HG02571 (cell line): Measurements from ENCODE around the gene CNTFR.

Experiments
- ATAC-seq: cut with Tn5 transposase; IDR thresholded peaks from one replicate; pipeline ENCODE4 v1.9.1; 2021; ENCODE audit warnings: mild to moderate bottlenecking, moderate library complexity; ENCODE audit not compliant: unreplicated experiment

The CNTFR gene

DNA sequence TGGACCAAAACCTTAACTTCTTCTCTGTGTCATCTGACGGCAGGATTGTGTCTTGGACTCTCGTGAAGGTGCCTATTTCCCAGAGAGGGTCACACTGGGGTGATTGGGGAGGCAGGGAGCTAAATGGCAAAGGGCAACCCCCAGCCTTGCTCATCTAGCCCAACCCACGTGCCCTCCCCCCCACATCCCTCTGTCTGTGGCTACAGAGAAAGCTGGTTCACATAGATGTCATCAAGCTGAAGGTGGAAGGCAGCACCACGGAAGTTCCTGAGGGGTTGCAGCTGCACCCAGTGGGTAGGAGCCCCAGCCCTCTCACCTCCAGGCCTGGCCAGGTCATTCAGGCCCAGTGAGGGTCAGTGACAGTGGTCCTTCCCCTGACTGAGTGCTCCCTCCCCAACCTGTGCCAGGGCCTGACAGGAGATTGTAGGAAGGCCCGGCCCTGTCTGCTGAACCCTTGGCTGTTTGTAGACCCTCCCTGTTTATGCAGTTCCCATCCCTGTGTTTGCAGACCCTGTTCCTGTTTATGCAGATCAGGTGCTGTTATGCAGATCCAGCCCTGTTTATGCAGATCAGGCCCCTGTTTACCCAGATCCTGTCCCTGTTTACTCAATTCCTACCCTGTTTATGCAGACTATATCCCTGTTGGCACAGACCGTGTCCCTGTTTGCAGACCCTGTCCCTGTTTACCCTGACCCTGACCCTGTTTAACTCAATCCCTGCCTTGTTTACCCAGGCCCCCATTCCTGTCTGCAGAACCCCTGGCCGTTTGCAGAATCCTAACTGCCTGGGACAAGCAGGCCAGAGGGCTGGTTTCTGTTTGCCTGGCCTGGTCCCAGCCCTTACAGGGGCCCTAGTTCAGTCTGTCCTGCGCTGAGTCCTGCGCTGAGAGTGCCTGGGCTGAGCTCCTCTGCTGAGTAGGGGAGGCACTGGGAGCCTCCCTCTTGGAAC, 77.1 kb downstream of the CNTFR start:
- no peak for ATAC-seq

DNA sequence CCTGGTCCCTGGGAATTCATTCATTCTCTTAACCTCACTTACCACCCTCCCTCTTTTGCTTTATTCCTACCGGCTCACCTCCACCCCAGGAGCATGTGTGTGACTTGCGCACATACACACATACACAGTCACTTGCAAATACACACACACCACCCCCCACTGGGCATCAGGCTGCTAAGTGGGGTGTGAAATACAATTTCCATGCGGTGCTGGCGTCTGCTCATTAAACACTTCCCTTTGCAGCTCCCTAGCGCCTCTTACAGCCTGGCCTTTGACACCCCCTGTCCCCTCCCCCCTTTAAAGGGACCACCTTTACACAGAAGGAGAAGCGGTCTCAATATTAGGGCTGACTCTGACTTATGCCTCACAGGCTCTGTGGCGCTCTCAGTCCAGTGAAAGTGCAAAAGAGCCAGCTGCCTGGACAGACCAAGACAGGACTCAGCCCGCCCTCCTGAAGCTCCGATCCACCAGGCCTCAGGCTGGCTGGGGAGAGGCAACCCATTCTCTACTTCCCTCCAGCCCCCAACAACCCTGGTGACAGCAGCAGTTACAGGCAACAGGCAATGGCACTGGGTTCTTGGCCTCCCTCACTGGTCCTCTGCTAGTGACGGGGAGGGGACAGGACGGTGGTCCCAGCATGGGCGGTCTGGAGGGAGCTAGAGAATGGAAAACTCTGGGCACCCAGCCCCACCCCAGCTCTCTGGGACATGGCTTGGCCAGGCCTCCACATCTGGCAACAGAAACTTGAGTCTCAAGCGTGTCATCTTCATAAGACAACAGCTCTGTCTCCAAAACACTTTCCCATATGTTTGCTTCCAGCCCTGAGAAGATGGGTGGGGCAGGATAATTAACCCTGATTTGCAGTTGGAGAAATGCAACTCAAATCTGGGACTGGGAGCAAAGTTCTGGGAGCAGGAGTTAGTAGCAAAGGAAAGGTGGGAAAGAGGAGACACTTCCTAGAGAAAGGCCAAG, 78.7 kb downstream of the CNTFR start:
- ATAC-seq, result no peak

DNA sequence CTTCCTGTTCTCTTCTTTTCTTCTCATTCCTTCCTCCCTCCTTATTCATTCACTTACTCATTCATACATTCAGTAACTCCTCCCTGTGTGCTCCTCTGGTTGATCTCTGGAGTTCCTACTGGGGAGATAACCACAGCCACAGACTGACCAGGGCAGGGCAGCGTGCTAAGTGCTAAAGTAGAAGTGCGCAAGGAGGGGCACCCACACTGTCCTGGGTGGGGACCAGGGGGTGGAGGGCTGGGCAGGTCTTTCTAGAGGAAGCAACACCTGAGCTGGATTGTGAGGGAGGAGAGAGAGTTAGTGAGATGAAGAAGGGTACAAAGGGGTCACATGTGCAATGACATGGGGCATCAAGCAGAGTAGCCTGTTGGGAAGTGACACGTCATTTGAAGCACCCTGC, 80.6 kb downstream of the CNTFR start:
- no peak for ATAC-seq

DNA sequence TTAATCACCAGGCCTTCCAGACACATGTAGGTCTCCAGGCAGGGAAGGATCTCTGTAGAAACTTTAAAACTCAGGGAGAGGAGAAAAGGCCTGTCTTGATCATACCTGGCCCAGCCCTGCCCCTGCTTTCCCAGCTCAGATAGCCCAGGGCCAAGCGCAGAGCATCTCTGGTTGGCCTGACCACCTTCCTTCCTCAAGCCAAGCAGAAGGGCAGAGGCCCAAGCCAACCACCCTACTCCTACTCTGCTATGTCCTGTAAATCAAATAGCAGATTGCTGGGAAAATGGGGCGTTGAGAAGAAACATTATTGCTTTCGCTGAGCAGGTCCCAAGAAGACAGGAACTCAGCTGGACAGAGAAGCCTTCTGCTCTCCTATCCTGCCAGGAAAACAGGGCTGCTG, 81.1 kb downstream of the CNTFR start:
- no peak for ATAC-seq

DNA sequence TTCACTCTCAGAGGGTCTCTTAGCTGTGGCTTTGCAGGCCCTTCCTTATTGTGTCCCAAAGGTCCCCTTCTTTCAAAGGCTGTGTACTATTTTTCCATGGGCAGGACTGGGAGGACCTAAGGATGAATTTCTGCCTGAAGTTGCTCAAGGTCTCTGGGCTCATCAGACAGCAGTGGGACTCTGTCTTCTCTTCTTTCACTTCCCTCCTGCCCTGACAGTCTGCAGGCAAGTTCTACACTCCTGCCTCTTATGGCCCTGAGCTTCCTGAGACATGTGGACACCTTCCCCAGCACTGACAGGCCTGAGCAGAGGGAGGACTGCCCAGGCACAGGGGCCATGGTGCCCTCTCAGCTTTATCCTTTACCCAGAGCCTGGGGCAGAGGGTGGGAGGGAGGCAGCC, 81.6 kb downstream of the CNTFR start:
- no peak for ATAC-seq

DNA sequence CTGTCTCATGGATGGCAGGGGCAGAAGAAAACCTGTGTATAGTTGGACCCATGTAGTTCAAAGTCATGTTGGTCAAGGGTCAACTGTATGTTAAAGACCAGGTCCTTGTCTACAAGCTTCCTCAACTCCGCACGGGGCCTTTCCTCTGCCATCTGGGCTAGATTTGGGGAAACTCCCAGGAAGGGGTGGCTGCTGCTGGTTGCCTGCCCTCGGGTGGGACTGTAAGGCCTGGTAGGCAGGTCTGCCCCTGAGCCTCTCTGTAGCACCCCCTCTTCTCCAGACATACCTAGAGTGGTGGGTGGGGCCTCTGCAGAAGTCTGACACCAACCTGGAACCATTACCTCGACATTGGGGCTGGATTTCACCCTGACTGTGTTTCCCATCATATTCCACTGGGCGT, 82.0 kb downstream of the CNTFR start:
- no peak for ATAC-seq

DNA sequence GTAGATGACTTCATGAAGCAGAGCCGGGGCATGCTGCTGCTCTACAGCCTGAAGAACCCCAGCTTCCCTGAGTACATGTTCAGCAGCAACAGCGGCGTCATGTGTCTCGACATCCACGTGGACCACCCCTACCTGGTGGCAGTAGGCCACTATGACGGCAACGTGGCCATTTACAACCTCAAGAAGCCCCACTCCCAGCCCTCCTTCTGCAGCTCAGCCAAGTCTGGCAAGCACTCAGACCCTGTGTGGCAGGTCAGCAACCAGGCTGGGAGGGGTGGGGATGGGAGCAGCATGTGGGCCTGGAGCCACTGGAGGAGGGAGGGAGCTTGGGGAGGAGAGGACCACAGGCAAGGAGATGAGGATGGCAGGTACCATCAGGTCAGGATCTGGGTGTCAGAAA, 82.9 kb downstream of the CNTFR start:
- ATAC-seq, result no peak

DNA sequence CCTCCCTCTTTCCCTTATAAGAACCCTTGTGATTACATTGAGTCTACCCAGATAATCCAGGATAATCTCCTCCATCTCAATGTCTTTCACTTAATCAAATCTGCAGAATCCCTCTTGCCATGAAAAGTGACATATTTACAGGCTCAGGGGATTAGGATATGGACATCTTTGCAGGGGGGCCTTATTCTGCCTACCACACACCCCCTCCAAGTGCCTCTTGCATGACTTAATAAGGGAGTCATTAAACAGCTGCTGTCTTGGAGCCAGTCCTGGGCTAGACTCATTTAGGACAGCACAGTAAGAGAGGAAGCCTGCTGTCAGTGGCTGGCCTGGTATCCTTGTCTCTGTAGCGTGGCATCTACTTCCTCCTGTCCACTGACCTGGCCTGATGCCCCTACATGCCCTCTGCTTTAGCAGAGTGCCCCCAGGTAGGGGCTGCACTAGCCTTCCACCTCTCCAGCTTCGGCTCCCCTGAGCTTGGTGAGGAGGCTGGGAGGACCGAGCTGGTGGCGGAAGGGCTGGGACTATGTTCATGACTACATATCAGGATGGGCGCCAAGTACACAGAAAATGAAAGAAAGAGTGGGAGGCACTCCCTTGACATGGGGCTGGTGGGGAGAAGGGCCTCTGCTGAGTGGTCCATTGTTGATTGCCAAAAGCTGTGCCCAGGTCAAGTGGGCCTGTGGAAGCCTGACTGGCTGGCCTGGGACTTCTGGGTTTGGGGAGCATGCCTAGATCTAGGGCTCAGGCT, 84.0 kb downstream of the CNTFR start:
- no peak for ATAC-seq

DNA sequence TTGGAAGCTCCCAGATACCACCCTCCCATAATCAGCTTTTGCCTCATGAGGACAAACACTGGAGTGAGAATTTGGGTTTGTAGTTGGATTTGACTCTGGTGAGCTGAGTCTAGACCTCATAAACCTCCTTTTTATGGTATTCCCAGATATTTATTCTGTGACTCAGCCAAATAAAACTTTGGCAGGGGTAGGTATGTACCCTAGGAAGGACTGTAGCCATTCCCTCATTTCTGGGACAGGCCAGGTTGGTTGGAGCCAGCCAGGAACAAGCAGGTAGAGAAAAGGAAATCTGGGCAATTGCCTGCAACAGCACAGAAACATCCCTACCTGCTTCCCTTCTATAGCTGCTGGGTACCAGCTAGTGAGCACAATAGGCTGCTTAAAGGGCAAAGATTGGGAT, 86.1 kb downstream of the CNTFR start:
- no peak for ATAC-seq

DNA sequence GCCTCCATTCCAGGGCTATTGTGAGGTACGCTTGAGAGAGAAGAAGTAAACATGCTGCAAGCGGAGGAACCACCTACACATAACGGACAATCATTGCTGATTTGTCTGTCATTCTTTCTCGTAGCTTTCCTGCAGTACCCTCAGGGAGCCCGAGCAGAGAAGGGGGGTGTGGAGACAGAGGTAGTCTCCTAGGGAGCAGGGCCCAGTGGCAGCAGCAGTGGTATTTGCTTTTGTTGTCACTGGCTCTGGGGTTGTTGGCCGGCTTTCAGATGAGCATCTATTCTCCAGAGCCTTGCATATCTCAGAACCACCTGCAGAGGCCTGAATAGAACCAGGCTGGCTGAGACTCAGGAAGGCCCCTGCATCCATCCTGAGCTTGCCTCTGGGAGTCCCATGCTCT, 86.6 kb downstream of the CNTFR start:
- no peak for ATAC-seq

DNA sequence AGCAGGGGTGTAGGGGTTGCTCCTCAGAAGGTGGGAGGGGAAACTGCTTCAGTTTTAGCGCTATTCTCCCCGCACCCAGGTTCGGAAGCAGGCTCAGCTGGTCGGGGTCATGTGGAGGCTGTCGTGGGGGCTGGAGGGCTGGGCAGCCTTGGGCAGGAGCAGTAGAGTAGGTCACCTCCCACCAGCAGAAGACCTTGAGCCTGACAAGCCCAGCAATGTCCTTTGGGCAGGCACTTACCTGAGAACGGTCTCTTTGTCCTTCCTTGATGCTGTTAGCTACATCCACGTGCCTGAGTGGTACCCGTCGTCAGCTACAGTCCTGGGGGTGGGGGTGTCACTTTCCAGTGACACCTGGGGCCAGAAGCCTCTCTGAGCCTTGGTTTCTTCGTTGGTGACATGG, 87.1 kb downstream of the CNTFR start:
- ATAC-seq, result no peak

DNA sequence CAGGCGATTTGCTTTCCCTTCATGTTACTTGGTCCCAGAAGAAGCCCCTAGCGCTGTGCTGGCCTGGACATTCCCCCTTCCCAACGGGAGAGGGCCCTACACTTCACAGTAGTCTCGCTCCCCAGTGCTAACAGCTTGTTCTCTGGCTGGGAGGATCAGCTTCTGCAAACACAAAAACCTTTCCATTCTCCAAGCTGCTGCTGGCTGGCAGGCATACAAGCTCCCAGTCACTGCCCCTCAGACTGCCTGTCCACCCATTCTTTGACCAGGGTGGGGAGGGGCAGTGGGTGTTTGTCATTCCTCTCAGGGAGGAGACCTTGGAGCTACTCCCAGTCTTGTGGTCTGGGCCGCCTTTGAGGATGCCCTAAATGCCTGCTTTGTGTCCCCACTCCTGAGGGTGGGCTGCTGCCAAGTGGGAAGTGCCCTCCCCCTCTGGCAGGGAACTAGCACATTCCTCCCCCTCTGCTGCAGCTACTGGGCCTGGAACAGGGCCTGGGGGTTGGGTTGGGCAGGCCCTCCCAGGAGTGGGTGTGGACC, 87.6 kb downstream of the CNTFR start:
- no peak for ATAC-seq
